ENCODE measurements around the gene FBXL19. TPM values are rescaled to one million over a fixed set of nuclear protein-coding genes. Genes with fewer than 3 reads are reported as not detected.

The FBXL19 gene
- total and polyA plus RNA-seq, 9 of the 15 experiments (the other 6 are each of a cell fraction or from before 2014, with no cell fraction given) = 0.13 to 48.0 (median 13.5) TPM; not detected in 1

DNA sequence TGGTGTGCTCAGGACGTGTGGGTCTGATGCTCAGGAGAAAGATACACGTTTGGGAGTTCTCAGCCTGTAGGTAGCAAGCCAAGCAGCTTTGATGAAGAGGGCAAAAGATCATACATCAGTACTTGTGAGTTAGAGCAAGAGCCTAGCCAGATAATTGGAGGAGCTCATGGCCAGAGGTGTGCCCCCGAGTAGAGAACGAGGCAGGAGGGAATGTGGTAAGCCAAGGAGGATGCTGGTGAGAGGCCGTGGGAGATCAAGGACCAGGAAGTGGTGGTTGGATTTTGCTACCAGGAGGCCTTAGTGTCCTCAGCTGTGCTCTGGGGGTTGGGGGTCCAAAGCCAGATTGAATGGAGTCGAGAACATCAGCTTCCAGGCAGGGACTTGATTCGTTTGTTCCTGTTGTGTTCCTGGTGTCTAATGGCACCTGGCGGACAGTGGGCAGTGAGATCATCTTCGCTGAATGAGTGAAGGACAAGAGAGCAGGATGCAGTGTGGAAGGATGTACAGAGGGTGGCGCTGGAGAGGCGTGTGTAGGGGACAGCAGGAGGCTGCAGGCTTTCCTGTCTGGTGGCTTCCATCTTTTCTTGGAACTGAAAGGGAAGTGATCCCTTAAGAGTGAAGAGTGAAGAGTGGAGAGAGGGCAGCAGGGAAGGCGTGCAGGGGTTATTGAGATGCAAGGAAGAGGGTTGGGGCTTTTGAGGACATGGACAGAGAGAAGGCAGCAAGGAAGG is 11.6 kb downstream of the FBXL19 start (continued):
- TF ChIP-seq PREB (CRISPR knock-in tag; IDR thresholded peaks at IDR 0.05) (0 out of 2 replicates have a peak, but pooled peaks have one; percentile 66), CTBP1 (IDR thresholded peaks at IDR 0.05; ENCODE audit: borderline replicate concordance) (peak; percentile 78; the same call in 1 of the 2 replicates), RBM25 (IDR thresholded peaks at IDR 0.05; ENCODE audit: low read depth, low read length, severe bottlenecking) (no peak), MBD1 (CRISPR knock-in tag; IDR thresholded peaks at IDR 0.05) (no peak), GABPB1 (CRISPR knock-in tag; IDR thresholded peaks at IDR 0.05) (0 out of 2 replicates have a peak, but pooled peaks have one; percentile 27), ZNF24 (IDR thresholded peaks at IDR 0.05) (peak; percentile 97), ZKSCAN3 (CRISPR knock-in tag; IDR thresholded peaks at IDR 0.05) (no peak), SPI1 (IDR thresholded peaks at IDR 0.05; ENCODE audit: borderline replicate concordance, low read depth, low read length) (peak; percentile 40; the same call in 1 of the 2 replicates), POLR2A (conservative IDR thresholded peaks at IDR 0.05) (0 out of 2 replicates have a peak, but pooled peaks have one; percentile 29), DMBX1 (CRISPR knock-in tag; IDR thresholded peaks at IDR 0.05; ENCODE audit: borderline replicate concordance) (no peak), TOE1 (IDR thresholded peaks at IDR 0.05; ENCODE audit: borderline replicate concordance) (0 out of 2 replicates have a peak, but pooled peaks have one; percentile 16), TOE1 (CRISPR knock-in tag; IDR thresholded peaks at IDR 0.05; ENCODE audit: borderline replicate concordance, low read depth) (no peak), ZNF280B (CRISPR knock-in tag; IDR thresholded peaks at IDR 0.05) (no peak), HDGF (IDR thresholded peaks at IDR 0.05) (0 out of 2 replicates have a peak, but pooled peaks have one; percentile 74), HLTF (IDR thresholded peaks at IDR 0.05) (0 out of 2 replicates have a peak, but pooled peaks have one; percentile 11), JUND (IDR thresholded peaks at IDR 0.05; ENCODE audit: borderline replicate concordance, low read depth, low read length) (peak; percentile 66; the same call in 1 of the 2 replicates), JUND (tag; IDR thresholded peaks at IDR 0.05; ENCODE audit: borderline replicate concordance, low read depth, low read length) (peak; percentile 68; the same call in 2 of the 3 replicates), RAD21 (CRISPR knock-in tag; conservative IDR thresholded peaks at IDR 0.05 in 1 of 2, IDR thresholded peaks at IDR 0.05 in 1 of 2) (peak; percentile 66 to 80), CTCF (IDR thresholded peaks at IDR 0.05 in 2 of 3, conservative IDR thresholded peaks at IDR 0.05 in 1 of 3; ENCODE audit: insufficient read depth in 2 of 3, low read depth in 1 of 3, low read length in 3 of 3) (peak; percentile 82 to 95 (median 85))
- TF ChIP-seq, protein P1, sequence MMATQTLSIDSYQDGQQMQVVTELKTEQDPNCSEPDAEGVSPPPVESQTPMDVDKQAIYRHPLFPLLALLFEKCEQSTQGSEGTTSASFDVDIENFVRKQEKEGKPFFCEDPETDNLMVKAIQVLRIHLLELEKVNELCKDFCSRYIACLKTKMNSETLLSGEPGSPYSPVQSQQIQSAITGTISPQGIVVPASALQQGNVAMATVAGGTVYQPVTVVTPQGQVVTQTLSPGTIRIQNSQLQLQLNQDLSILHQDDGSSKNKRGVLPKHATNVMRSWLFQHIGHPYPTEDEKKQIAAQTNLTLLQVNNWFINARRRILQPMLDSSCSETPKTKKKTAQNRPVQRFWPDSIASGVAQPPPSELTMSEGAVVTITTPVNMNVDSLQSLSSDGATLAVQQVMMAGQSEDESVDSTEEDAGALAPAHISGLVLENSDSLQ (IDR thresholded peaks at IDR 0.05) = peak; percentile 63

Measured in K562 (cell line).